GM21723 (cell line): ENCODE results near the gene MINAR1.
"Not testable (repeated sequence)": the region's sequence is repeated elsewhere in the genome, so short reads cannot be mapped to it uniquely, and the experiment has no call there.

Source experiments
- ATAC-seq: cut with Tn5 transposase; IDR thresholded peaks from one replicate; pipeline ENCODE4 v1.9.1; 2021; ENCODE audit warnings: mild to moderate bottlenecking, moderate library complexity; ENCODE audit not compliant: unreplicated experiment

MINAR1 gene

GRCh38 chr15:79431636-79432344 is at the start of gene MINAR1:
MINAR1 (plus strand) TSS chr15:79432336; CDS start chr15:79456148, 23,812 bp downstream.
- no peak for ATAC-seq

- ATAC-seq: no peak
Measured at GRCh38 chr15:79394231-79394630, 37.9 kb upstream of the MINAR1 start.

GRCh38 chr15:79396850-79397249 is 35.3 kb upstream of the MINAR1 start:
- no peak for ATAC-seq

GRCh38 chr15:79397269-79397910 is 34.7 kb upstream of the MINAR1 start:
- no peak for ATAC-seq

- no peak for ATAC-seq
Measured at GRCh38 chr15:79399606-79400005, 32.5 kb upstream of the MINAR1 start.

- ATAC-seq: no peak
Measured at GRCh38 chr15:79400650-79401049, 31.5 kb upstream of the MINAR1 start.

GRCh38 chr15:79401301-79401700 is 30.8 kb upstream of the MINAR1 start:
- no peak for ATAC-seq

- no peak for ATAC-seq
Measured at GRCh38 chr15:79402136-79402535, 30.0 kb upstream of the MINAR1 start.

- ATAC-seq: no peak
Measured at GRCh38 chr15:79403501-79403900, 28.6 kb upstream of the MINAR1 start.

GRCh38 chr15:79406210-79406609 is 25.9 kb upstream of the MINAR1 start:
- no peak for ATAC-seq

- ATAC-seq: no peak
Measured at GRCh38 chr15:79408041-79408440, 24.1 kb upstream of the MINAR1 start.

- ATAC-seq: no peak
Measured at GRCh38 chr15:79410237-79410636, 21.9 kb upstream of the MINAR1 start.

GRCh38 chr15:79412010-79412409 is 20.1 kb upstream of the MINAR1 start:
- ATAC-seq: no peak

GRCh38 chr15:79412429-79412828 is 19.7 kb upstream of the MINAR1 start:
- no peak for ATAC-seq

GRCh38 chr15:79416876-79417275 is 15.3 kb upstream of the MINAR1 start:
- no peak for ATAC-seq

GRCh38 chr15:79418693-79419279 is 13.3 kb upstream of the MINAR1 start:
- no peak for ATAC-seq

- no peak for ATAC-seq
Measured at GRCh38 chr15:79425591-79426295, 6.4 kb upstream of the MINAR1 start.

GRCh38 chr15:79426899-79427298 is 5.2 kb upstream of the MINAR1 start:
- ATAC-seq: not testable (repeated sequence)

GRCh38 chr15:79427781-79428598 is 4.1 kb upstream of the MINAR1 start:
- no peak for ATAC-seq

GRCh38 chr15:79430901-79431635 is 1.1 kb upstream of the MINAR1 start:
- no peak for ATAC-seq
